8988T (cell line): ENCODE data around the gene RAB5A.
"Not testable (repeated sequence)": the region's sequence is repeated elsewhere in the genome, so short reads cannot be mapped to it uniquely, and the experiment has no call there.

Source experiments
- DNase-seq: peaks from one replicate; pipeline ENCODE4 v3.0.0; 2011

RAB5A gene

DNA sequence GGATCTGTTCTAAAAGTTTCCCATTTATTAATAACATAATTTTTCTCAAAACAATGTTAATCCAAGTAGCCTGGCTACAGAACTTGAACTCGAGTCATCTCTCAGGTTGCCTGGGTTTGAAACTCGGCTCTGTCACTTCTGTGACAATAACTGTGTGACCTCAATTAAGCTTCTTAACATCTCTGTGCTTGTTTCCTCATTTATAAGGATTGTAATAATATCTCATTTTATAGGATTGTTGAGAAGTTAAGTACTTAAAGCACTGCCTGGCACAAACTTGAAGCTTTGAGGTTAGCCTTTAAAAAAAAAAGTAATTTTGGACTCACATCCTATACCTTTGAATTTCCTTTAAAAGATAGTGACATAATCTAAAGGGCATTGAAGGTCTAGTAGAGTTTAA, 3.4 kb downstream of the RAB5A start:
- no peak for DNase-seq

DNA sequence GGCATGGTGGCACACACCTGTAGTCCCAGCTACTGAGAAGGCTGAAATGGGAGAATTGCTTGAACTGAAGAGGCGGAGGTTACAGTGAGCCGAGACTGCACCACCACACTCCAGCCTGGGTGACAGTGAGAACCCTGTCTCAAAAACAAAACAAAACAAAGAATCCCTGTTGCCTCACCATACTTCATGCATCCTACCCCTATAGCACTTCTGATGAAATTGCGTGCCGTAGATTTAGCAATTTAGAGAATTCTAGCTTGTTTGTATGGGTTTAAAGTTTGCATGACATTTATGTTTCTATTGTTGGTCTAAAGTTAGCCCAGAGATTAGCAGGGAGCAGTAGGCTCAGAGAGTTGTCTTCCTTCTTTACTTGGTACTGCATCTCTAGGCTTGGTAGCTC, 7.8 kb downstream of the RAB5A start:
- no peak for DNase-seq

DNA sequence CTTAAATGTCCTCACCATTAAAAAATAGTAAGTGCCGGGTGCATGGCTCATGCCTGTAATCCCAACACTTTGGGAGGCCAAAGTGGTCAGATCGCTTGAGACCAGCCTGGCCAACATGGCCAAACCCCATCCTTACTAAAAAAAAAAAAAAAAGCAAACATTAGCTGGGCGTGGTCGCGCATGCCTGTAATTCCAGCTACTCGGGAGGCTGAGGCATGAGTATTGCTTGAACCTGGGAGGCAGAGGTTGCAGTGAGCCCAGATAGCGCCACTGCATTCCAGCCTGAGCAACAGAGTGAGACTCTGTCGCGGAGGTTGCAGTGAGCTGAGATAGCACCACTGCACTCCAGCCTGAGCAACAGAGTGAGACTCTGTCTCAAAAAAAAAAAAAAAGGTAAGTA, 10.5 kb downstream of the RAB5A start:
- DNase-seq = not testable (repeated sequence)

DNA sequence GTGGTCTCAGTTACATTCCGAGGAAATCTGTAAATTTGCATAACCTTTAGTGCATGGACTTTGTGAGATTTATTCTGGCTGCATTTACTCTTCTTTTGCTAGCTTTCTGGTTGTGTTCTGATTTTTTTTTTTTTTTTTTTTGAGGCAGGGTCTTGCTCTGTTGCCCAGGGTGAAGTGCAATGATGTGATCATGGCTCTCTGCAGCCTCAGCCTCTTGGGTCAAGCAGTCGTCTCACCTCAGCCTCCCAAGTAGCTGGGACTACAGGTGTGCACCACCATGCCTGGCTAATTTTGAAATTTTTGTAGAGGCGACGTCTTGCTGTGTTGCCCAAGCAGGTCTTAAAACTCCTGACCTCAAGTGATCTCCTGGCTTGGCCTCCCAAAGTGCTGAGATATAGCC, 12.6 kb downstream of the RAB5A start:
- no peak for DNase-seq

DNA sequence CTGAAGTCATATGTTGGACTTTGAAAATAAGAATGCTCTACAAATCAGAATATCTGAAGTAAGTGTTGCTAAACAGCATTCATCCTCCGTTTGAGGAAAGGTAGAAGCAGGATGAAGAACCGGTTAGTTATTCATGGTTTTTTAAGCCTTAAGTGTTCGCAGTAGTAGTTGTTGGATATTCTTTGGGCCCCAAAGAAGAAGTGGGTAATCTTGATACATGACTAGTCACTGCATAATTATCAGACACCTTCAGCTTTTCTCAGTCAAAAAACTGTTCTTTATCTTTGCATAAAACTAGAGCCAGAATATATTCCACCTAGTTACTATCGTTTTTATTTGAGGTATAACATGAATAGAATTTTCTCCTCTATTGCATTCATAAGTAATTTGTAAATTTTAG, 13.8 kb downstream of the RAB5A start:
- DNase-seq = no peak

DNA sequence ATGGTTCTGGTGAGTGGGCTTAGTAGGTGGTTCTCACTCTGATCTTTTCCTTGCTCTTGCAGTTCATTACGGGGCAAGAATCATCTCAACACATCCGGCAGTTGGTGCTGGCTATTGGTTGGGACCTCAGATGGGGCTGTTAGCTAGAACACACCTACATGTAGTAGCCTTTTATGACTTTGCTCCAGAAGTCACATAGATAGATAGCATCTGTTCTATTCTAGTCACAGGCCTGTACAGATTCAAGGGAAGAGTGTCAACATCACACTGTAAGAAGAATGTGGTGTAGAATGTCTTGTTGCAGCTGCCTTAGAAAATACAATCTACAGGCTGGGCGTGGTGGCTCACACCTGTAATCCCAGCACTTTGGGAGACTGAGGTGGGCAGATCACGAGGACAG, 15.1 kb downstream of the RAB5A start:
- DNase-seq = no peak

DNA sequence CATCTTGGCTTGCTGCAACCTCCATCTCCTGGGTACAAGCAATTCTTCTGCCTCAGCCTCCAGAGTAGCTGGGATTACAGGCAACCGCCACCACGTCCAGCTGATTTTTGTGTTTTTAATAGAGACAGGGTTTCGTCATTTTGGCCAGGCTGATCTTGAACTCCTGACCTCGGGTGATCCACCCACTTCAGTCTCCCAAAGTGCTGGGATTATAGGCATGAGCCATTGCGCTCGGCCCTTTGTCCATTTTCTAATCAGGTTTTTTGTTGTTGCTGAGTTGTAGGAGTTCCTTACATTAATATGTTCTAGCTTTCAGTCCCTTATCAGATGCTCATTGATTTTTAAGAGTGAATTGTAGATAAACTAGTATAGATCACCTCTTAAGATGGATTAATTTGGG, 20.3 kb downstream of the RAB5A start:
- DNase-seq = no peak

DNA sequence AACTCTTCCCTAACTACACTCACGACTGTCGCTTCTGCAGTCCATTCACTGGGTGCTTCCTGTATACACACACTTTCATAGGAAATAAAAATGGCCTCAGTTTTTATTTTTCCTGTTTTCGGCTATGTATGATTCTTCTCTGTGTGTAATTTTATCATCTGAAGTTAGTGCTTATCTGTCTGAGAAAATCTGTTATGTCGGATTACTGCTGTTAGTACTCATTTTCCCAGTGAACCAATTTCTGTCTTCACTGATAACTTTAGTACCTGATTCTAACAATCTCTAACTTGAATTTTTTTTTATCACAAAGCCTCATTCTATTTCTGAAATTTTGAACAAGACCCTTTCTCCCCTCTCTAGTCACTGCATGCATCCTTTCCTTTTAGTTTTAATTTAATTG, 20.9 kb downstream of the RAB5A start:
- DNase-seq = no peak

DNA sequence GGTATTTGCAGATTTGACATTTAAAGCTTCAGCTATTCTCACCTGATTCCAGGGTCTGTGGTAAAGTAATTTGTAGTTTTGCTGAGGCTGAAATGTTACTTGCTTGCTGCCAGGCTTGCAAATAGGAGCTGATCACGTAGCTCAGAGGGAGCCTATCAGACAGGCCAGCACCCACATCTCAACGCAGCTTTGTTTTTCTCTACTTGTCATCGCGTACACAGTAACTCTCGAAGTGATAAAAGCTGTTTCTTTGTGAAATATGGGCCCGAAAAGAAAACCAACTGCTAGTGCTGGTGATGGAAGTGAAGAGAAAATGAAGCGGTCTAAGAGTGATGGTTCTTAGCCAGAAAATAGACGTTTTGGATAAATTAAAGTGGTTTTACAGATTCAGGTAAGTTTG, 23.4 kb downstream of the RAB5A start:
- no peak for DNase-seq

DNA sequence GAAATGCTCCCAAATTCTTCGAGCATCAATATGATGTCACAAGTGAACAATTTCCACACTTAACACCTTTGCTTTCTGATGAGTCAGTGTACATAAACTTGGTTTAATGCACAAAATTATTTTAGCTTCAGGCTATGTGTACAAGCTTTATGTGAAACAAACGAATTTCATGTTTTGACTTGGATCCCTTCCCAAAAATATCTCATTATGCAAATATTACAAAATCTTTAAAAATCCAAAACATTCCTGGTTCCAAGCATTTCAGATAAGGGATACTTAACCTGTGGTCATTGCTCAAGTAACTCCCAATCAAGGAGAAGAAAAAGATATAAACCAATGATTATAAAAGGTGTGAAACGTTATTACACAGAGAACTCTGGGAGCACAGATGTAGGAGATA, 25.2 kb downstream of the RAB5A start:
- no peak for DNase-seq

DNA sequence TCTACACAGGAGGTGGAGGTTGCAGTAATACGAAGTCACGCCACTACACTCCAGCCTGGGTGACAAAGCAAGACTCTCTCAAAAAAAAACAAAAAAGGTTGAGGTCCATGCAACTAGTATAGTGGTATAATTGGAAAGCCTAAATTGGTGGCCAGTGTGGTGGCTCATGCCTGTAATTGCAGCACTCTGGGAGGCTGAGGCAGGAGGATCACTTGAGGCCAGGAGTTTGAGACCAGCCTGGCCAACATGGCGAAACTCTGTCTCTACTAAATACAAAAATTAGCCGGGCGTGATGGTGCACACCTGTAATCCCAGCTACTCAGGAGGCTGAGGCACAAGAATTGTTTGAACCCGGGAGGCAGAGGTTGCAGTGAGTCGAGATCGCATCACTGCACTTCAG, 42.0 kb downstream of the RAB5A start:
- DNase-seq = not testable (repeated sequence)

DNA sequence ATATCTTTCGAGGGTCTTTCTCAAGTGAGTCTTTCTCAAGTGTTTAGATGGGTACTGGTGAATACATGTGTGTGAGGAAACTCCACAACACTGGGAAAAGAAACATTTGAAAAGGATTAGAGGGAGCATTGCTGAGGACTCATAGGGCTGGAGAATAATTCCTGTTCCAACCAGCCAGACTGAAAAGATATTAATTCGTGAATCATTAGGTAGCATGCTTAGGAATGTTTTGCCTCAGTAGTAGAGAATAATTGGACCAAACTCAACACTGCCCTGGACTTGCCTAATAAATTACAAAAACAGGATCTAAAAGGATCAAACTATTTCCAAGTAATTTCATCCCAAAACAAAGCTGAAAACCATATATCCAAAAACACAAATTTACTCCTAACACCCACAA, 47.9 kb downstream of the RAB5A start:
- no peak for DNase-seq

DNA sequence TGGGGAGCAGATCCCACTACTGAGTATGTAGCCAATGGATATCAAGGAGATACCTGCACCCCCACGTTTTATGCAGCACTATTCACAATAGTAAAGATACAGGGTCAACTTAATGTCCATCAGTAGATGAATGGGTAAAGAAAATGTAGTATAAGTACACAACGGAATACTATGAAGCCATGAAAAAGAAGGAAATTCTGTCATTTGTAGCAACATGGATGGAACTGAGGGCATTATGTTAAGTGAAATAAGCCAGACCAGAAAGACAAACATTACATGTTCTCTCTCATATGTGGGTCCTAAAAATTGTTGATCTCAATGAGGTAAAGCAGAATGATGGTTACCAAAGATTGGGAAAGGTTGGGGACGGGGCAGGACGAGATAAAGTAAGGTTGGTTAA, 50.6 kb downstream of the RAB5A start:
- no peak for DNase-seq

DNA sequence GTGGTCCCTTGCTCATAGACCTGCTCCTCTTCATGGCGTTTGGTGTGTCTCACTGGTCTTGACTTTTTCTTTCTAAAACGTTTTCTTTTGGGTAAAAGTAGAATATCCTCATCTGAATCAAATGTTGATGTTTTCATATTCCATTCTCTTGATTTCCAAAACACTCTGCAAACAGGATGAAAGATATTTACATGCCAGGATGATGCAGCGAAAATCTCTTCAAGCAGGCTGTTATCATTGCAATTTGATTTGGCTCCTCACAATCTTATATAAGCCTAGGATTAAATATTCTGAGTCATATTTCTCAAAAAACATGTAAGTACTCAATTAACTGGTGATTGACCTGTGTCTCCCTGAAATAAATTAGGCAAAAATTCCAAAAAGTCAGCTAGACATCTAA, 55.0 kb downstream of the RAB5A start:
- DNase-seq = no peak

DNA sequence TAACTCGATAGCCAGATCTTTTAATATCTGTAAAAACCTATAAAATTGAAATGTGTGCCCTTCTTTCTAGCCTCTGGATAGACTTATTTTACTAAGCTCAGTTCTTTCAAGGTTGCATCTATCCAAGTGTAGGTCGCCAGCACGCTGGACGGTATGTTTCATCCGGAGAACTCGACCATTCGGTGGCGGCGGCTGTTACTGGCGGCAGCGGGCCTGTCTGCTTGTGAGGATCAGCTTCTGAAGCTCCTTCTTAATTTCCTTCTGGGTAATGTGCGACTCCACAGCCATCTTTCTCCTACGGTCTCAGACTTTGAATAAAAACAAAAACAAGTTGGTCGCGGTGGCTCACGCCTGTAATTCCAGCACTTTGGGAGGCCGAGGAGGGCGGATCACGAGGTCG, 61.1 kb downstream of the RAB5A start:
- no peak for DNase-seq

DNA sequence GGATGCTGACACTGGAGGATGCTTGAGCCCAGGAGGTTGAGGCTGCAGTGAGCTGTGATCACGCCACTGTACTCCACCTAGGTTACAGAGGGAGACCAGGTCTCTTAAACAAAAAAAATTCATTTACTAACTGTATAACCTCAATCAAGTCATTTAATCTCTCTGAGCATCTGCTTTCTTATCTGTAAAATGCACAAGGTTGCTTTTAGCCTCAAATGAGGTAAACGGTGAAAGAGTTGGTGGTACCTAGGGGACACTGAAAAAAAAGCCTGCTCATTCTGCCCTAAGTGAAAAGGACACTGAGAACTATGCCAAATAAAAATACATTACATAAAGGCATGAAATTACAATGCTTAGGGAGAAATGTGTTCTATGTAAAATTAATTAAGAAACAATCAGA, 61.7 kb downstream of the RAB5A start:
- DNase-seq = no peak

DNA sequence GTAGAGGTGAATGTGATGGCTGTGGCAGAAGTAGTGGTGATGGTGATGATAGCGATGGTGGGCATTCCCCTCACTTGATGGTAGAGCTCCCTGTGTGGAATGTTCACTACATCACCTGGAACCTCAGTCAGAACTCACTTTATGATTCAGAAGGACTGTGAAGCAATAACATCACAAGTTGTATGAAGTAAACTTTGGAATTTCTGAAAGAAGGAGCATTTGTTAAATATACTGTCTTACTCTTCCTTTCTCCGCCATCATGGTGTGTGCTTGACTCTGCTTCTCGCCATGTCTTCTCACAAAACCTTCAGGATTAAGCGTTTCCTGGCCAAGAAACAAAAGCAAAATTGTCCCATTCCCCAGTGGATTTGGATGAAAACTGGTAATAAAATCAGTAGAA, 65.3 kb downstream of the RAB5A start, which contains the start of gene PP2D1:
PP2D1 (minus strand) TSS at position 101 of the 400 bp plus-strand sequence. CDS start 192 bp downstream, outside the sequence.
- DNase-seq = no peak

DNA sequence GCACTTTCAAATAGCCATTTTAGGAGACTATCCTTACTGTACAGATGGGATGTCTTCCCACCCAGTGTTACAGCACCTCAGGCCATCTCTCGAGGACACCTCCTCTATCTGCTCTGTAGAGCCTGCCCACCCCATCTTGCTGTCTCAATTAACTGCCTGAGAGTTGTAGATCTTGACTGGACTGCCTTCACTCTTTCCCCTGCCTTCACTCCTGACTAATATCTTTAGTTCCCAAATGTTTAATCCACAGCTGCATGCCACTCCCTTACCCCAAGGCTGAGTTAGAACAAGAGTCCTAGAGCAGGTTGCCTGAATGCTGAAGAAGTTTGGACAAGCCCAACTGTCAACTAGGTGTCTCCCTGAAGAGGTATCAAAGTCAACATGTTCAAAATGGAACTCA, 66.5 kb downstream of the RAB5A start:
- no peak for DNase-seq

DNA sequence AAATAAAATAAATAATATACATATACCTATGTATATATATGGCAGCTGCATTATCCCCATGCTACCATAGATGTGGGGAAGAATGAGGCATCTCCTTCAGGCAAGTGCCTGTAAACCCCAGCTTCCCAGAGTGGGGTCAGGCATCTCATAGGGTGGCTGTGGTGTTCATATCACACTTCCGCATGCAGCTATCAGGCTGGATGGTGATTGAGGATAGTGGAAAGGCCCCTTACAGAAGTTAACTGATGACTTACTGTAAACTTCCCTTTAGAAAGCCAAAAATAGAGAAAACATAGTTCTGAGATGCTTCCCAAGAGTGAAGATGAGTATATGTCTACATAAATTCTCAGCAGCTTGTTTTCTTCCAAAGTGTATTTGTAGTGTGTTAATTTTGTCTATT, 68.6 kb downstream of the RAB5A start:
- DNase-seq = no peak

DNA sequence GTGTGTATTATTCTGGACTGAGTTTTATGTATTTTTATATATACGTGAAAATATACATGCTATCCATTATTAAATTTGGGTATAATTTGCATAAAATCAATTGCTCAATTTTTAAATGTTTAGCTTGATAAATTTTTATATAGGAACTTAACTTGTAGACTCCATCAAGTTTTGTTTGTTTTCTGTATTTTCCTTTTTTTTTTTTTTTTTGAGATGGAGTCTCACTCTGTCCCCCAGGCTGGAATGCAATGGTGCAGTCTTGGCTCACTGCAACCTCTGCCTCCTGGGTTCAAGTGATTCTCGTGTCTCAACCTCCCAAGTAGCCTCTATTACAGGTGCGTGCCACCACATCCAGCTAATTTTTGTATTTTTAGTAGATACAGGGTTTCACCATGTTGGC, 69.2 kb downstream of the RAB5A start:
- DNase-seq = not testable (repeated sequence)

DNA sequence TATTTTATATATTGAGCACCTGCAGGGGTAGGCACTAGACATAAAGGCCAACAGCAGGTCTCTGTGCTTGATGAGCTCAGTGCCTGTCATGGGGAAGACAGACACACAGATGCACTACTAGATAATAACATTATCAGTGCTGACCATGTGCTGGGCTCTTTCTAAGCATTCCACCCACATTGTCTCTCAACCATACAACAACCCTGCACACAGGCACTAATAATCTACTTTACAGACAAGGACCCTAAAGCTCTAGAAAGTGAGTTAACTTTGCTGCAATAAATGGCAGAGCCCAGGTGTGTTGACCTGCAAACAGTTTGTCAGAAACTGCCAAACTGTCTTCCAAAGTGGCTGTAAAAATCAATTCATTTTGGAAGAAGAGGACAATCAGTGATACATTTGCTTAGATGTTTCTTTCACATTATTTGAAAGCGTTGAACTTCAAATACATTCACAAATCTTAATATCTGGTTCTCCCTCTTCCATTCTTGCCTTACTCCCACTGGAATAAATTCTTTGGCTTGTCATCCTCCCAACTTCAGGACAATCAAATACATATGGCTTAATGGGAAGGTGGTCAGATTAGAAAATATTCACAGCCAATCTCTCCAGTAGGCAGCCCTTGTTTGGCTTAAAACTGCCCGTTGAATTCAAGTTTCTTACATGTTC, 76.2 kb downstream of the RAB5A start:
- no peak for DNase-seq

DNA sequence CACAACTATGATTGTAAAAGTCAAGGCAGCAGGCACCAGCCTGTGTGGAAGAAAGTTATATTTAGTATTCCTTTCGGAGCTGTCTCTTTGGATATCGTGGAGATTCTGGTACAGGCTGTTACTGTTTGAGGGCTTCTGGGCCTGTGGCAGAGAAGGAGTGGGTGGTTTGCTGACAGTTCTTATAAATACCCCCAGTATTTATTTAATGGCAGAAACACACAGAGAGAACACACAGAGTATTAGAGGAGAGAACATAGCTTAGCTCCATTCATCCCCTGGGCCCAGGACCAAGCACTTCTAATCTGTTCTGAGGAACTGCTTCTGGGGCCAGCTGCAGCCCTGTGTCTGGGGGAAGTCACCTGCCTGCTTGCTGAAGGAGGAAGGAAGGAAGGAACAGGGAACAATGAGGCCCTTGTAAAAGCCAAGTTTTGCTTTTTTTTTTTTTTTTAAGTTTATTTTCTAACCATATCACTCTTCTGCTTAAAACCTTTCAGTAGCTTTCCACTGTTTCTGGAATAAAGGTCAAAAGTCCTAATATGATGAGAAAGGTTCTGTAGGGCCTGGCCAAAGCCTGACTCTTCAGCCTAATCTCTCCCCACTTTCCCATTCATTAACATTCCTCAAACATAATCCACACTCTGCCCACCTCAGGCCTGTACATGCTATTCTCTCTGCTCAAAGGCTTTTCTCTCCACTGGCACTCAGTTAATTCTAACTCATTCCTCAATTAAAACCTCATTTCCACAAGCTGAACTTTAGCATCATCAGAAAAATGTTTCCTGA, 76.9 kb downstream of the RAB5A start:
- DNase-seq = no peak

DNA sequence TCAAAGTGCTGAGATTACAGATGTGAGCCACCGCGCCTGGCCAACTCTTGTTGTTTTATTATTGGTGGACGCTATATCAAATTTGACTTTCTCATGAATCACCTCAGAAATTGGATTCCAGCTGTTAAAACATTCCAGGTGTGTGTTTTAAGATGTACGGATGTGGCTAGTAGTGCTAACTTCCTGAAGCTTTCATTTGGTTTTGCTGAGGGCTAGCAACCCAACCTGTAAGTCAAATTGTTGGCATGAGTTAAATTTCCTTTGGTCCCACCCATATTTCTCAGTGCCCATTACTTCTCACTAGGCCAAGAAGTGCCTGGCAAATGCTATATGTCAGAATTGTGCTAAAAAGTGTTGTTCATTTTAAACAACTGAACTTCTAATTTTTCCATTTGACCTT, 80.2 kb downstream of the RAB5A start:
- no peak for DNase-seq

DNA sequence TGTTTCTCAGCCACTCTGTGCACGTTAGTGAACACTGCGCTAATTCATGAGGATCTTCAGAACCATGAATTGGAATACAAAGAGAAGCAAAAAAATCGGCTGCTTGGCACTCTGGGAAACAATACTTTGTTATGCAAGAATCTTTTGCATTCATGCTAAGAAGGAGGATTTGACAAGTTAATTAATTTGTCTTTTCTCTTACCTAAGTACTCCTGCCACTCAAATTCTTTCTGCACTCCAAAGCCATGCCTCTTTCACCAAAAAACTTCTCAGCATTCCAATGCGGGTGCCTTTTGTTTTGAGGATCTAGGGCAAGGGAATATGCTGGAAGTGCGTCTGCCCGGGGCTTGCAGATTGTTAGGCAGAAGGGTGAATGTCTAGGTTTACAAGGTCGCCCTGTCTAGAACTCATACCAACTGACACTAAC, 82.0 kb downstream of the RAB5A start:
- DNase-seq = no peak

DNA sequence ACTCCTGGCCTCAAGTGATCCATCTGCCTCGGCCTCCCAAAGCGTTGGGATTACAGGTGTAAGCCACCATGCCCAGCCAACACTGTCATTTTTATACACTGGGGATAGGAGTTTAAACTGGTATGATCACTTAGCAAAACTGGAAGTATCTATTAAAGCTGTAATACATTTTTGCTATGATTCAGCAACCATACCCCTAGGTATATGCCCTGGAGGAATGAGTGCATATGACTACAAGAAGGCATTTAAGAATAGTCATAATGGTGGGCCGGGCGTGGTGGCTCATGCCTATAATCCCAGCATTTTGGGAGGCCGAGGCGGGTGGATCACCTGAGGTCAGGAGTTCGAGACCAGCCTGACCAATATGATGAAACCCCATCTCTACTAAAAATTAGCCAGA, 85.0 kb downstream of the RAB5A start:
- not testable (repeated sequence) for DNase-seq
